ENCODE measurements around the gene FAM222A. TPM values are rescaled to one million over a fixed set of nuclear protein-coding genes. Genes with fewer than 3 reads are reported as not detected.

Gene FAM222A
- polyA plus RNA-seq, 12 donors: 3.3 to 12.5 (median 6.5) TPM; not detected in 1

DNA sequence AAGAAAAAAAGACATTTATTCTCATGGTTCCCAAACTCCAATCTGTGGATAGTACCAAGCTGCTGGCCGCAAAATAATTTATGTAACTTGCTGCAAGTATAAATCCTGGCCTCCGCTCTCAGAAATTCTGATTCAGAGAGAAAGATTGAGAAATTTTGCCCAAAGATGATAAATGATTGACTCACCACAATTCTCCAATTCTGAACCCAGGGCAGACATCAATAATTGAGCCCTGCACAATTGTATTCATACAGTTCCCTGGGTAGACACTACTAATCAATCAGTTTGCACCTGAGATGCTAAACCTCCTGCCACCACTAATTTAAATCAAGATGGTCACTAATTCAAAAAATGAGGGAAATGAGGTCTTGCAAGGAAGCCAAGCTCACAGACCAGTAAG, 81.4 kb downstream of the FAM222A start:
- DNase-seq: no peak

DNA sequence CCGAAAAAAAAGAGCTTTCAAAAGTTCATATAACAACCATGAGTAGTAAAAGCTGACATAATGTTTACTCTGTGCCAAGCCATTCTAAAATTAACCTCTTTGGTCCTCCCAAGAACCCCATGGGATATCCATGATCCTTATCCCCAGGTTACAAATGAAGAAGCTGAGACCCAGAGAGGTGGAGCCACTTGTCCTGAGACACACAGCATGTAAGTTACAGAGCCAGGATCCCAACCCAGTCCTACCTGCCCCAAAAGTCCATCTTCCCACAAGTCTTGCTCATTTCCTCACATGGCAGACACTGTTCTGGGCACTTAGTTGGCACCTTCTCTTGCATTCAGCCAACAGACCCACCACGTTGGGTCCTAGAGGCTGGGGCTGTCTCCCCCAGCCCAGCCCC, 82.4 kb downstream of the FAM222A start:
- no peak for DNase-seq

DNA sequence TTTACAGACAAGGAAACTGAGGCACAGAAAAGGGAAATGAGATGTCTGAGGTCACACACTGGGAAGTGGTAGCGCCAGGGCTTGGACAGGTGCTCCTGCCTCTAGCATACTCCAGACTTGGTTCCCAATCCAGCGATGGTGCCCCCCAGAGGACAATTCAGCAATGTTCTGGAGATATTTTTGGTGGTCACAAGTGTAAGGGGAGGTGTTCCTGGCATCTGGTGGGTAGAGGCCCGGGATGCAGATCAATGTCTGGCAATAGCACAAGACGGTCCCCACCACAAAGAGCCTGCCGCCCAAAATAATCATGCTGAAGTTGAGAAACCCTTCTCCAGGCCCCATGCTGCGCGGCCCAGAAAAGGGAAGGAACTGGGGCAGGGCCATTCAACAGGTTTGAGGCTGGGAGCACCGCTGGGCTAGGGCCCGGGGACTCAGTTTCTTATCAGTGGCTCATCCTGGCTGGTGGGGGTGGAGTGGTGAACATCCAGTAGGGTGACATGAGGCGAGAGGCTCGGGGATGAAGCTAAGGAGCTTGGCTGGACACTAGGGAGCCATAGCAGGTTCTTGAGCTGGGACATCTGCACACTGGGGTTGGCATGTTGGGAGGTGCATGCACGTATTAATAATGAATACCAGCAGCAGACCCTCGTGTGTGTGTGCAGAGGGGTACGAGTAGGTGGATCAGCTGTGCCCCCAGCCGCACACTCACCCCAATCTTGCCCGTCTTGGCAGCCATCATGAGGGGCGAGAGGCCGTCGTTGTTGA, 84.5 kb downstream of the FAM222A start:
- no peak for DNase-seq

DNA sequence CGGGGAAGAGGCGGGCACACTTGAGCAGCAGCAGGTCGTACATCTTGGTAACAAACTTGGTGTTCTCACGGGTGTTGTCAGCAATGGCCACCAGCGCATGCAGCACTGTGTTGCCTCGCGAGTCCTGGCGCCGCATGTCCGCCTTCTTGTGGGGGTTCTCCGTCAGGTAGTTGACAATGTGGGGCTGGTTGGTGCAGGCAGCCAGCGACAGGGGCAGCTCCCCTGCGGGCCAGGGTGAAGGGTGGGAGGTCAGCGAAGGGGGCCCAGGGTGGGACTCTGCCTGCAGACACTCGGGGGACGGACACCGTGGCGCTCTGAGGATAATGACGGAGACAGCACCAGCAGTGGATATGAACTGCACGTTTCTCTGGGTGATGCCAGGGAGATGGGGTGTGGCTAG, 85.1 kb downstream of the FAM222A start:
- DNase-seq: no peak

DNA sequence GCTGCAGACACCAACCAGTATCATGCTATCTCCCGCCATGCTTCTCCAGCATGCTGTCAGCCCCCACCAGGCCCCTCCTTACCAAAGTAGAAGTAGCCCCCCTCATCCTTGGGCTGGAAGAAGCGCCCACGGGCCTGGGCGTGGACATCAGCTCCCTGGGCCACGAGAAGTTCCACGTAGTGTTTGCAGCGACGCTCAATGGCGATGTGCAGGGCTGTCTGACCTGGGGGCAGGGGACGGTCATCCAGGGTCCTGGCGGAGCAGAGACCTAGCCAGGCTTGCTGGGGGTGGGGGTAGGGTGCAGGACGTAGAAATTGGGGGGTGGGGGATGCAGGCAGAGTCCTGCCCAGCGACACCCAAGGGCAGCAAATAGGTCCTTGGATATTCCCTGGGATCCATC, 86.9 kb downstream of the FAM222A start:
- DNase-seq: no peak

DNA sequence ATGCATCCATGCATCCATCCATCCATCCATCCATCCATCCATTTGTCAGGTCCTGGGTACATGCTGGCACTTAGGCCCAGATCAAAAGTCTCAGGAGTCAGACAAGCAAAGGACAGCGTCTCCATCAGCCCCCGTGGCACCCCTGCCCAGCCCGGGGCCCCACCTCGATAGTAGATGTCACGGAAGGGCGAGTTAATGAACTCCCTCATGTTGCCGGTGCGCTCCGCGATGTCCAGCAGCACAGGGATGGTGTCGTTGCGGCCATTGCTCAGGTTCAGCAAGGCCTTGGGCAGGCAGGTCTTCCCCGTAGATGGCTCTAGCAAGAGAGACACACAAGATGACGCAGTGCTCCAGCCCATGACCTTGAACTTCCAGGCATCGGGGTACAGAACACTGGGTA, 89.2 kb downstream of the FAM222A start:
- DNase-seq: no peak

DNA sequence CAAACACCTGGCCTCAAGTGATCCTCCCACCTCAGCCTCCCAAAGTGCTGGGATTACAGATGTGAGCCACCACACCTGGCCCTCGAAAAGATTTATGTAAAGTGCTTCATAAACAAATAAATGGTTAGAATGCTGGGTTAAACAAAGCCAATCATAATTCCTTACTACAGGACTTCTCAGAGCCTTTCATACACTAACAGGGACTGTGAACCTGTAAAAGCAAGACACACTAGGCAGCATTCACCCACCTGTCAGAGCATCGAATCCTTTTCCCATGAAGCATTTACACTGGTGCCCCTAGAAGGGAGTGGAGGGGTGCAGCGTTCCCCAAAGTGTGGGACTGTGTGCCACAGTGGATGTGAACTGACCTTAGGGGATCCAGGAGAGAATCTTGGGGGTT, 90.1 kb downstream of the FAM222A start:
- no peak for DNase-seq

DNA sequence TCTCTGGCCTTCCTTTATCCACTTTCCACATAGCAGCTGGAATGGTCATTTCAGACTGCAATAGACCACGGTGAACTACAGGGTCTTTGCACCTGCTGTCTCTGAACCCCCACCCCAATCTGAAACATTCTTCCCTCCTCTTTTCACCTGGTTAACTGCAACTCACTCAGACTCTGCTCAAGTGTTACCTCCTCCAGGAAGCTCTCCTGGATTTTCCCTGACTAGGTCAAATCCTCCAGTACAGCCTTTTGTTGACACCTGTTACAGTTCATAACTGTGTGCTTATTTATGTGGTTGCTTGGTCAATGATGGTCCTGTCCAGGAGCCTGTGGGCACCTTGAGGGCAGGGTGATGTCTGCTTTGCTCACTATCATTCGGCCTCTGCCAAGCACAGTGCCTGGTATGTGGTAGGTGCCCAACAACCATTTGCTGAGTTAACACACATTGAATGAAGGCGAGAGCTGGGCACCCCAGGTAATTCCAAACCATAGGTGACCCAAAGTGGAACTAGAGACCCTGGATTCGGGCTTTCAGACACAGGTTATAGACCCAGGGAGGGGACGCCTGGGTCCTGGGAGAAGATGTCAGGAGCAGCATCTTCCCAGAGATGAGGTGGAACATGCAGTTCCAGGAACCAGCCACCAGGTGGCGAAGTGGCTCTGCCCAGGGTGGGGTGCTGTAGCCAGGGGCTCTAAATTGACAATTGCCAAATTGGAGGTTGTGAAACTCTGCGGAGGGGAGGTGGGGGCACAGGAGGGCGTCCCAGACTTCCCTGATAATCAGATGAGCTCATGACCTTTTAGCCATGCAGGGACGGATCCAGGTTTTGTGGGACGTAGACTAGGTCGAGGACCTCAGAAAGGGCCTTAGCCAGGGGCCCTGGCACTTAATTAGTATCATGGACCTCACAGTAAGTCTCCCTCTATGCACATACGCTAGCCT, 91.5 kb downstream of the FAM222A start:
- DNase-seq: peak; percentile 70

DNA sequence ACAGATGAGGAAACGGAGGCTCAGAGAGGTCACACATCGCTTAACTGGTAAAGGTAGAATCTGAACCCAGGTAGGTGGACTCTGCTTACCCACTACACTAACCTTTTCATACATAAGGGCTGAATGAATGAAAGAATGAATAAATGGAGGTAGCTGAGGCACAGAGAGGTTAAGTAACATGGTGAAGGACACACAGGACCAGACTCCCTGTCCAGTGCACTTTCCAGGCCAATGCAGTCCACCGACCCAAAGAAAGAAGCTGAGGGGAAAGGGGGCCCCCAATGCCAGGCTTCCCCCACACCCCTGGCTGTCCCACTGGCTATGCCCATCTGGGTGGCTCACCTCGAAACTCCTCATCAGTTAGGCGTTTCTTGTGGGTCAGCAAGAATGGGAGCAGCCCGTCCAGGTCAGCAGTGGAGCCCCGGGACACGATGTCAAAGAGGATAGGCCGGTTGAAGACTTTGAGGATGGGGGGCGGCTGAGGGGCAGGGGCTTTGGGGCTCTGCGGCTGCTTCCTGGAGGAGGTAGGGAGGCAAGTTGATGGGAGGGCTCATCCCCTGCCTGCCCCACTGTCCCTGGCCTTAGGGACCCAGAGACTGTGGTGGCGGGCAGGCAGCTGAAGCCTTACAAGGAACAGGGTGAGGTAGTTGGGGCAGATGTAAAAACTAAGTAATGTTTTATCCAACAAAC, 94.5 kb downstream of the FAM222A start:
- no peak for DNase-seq

DNA sequence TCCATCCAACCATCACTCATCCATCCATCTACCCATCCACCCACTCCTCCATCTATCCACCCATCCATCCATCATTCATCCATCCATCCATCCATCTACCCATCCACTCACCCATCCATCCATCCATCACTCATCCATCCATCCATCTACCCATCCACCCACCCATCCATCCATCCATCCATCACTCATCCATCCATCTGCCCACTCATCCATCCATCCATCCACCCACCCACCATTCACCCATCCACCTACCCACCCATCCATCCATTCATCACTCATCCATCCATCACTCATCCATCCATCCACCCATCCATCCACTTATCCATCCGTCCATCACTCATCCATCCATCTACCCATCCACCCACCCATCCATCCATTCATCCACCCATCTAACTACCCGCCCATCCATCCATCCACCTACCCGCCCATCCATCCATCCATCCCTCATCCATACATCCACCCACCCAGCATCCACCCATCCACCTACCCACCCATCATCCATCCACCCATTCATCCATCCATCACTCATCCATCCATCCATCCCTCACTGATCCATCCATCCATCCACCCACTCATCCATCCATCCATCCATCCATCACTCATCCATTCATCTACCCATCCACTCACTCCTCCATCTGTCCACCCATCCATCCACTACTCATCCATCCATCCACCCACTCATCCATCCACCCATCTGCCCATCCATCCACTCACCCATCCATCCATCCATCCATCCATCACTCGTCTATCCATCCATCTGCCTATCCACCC, 95.4 kb downstream of the FAM222A start:
- no peak for DNase-seq

DNA sequence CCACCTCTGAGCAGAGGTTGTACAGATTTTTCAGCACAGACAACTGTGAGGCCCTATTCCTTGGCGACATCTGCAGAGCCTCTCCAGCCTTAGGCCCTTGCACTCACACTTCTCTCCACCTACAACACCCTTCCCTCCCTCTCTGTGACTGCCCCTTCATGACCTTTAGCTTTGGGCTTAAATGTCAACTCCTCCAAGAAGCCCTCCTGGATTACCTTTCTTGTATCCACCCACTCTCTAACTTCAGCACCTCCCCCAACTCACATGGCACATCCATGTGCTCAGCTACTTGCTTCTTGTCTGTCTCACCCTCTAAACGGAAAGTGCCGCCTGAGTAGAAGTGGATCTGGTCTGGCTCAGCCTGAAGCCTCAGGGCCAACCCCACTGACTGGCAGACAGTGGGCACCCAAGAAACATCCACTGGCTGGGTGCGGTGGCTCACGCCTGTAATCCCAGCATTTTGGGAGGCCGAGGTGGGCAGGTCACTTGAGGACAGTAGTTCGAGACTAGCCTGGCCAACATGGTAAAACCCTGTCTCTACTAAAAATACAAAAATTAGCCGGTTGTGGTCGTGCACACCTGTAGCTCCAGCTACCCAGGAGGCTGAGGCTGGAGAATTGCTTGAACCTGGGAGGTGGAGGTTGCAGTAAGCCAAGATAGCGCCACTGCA, 97.5 kb downstream of the FAM222A start:
- DNase-seq: no peak

DNA sequence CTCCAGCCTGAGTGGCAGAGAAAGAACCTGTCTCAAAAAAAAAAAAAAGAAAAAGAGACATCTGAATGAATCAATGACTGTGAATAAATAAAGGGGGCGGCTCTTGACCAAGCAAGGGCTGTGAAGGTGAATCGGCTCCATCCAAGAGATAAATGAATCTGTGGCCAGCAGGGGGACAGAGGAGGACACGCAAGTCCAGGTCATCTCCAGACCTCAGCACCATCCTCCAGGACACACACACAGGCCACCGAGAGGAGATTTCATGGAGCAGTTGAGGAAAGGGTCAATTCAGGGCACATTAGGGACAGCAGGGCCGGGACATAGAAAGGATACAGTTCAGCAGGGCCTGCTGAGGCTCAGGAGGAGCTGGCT, 98.0 kb downstream of the FAM222A start:
- DNase-seq: no peak

DNA sequence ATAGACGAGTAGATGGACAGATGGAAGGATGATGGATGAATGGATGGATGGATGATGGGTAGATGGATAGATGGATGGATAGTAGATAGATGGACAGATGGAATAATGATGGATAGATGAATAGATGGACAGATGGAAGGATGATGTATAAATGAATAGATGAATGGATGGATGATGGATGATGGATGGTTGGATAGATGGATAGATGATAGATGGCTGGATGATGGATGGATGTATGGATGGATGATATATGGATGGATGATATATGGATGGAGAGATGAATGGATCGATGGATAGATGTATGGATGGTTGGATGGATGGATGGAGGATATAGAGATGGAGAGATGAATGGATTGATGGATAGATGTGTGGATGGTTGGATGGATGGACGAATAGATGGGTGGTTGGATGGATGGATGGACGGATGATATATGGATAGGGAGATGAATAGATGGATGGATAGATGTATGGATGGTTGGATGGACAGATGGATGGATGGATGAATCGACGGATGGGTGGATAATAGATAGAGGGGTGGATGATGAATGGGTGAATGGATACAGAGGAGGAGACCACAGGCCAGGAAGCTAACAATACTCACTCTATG, 100.3 kb downstream of the FAM222A start:
- no peak for DNase-seq

DNA sequence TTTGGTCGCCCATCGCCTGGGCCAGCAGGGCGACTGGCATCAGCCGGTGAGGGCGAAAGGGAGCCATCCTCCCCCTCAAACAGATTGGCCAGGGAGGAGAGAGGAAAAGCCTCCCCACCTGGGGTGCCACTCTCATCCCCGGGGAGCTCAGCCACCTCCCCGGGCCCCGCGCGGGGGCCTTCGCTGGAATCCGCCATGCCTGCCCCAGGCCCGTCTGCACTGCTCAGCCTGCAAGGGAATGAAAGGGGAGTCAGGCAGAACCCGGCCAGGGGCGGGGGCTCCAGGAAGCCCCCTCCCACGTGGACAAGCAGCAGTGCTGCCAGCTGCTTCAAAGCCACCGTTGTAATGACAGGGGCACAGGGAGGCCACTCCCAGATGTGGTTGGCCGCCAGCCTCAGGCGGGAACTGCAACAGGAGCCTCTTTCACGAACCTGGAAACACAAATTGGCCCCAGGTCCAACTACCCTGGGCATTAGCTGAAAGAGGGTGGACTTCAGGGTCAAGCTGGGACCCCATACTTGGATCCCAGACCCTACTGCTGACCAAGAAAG, 101.0 kb downstream of the FAM222A start:
- no peak for DNase-seq

DNA sequence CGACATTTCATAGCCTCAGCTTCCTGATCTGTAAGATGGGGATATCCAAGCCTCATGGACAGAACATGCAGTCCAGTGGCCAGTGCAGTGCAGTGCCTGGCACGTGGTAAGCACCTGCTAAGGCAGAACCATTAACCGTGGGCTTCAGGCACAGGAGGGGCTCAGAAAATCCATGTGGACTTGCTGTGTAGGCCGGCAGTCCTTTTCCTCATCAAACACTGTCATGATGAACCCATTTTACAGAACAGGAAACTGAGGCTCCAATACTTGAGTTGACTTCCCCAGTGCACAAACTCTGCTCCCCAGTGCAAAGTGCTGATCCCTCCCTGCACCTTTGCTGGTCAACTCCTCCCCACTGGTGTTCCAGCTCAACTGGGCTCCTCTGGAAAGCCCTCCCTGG, 101.6 kb downstream of the FAM222A start:
- no peak for DNase-seq

DNA sequence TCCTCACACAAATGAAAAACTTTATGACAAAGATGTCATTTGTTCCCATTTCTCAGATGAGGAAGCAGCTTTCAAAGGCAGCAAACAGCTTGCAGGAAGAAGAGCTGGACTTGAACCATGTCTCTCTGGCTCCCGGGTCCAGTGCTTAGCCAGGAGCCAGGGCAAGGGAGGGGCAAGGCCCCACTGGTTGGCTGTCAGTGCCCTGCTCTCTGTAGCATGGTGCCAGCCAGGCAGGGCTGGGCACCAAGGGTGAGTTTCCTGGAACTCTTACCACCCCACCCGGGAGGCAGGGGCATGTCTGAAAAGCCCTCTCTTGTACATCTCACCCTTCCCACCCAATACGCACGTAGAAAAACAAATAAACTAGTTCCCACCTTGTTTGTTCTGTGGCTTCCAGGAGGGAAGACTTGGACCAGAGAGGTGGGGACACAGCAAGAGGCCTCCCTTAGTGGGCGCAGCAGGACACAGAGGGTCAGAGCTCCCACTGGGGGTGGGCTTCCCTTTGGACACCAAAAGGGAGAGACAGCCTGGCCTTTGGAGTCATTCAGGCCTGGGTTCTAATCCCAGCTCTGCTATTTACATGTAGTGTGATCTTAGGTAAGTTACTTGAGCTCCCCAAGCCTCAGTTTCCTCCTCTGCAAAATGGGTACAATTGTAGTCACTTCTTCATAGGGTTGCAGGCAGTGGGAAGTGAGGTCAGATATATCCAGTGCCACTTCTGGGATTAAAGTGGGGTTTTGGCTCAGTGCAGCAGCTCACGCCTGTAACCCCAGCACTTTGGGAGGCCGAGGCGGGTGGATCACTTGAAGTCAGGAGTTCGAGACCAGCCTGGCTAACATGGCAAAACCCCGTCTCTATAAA, 102.4 kb downstream of the FAM222A start:
- DNase-seq: no peak

DNA sequence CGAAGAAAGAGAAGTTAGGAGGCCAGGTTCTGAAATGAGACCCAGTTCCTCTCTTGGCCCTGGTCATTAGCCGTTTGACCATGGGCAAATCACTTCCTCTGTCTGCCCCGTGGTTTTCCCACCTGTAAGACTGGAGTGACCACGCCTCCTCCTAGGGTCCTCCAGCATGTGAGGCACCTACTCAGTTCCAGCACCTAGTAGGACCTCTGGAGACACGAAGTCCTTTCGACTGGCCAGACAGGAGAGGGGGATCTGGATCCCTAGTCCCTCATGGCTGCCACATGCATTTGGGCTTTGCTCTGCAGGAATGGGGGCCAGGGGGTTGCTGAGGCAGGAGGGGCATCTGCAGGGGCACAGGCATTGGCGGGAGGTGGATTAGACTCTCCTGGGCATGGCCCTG, 103.2 kb downstream of the FAM222A start:
- DNase-seq: no peak

DNA sequence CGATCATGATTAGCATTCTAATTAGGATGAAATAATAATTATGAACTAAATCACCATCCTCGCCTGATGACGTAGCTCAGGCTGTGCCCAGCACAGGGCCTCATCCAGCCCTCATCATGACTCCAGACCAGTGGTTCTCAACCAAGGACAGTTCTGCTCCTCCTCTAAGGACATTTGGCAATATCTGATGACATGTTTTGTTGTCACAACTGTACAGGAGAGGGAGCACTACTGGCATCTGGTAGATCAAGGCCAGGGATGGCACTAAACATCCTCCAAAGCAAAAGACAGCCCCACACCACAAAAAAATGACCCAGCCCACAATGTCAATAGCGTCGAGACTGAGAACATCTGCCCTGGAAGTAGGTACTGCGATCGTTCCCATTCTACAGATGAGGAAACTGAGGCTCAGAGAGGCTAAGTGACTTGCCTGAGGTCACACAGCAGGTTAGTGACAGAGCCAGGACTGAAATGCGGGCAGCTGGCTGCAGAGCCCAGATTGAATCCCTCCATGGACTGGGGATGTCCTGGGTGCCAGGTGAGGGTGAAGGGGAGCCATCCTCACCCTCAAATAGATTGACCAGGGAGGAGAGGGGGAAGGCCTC, 104.1 kb downstream of the FAM222A start:
- no peak for DNase-seq

DNA sequence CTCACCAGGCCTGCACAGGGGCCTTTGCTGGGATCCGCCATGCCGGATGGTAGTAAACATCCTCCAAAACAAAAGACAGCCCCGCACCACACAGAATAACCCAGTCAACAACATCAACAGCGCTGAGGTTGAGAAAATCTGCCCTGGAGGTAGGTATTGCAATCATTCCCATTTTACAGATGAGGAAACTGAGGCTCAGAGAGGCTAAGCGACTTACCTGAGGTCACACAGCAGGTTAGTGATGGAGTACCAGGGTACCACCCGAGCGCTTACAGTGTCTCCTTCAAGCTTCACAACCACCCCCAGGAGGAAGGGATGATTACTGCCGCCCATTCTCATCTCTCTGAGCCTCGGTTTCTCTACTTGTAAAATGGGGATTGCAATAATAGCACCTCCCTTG, 104.6 kb downstream of the FAM222A start:
- no peak for DNase-seq

Measured in muscle of arm (tissue), 12 donors.